ENCODE measurements around the gene PODN.

DNA sequence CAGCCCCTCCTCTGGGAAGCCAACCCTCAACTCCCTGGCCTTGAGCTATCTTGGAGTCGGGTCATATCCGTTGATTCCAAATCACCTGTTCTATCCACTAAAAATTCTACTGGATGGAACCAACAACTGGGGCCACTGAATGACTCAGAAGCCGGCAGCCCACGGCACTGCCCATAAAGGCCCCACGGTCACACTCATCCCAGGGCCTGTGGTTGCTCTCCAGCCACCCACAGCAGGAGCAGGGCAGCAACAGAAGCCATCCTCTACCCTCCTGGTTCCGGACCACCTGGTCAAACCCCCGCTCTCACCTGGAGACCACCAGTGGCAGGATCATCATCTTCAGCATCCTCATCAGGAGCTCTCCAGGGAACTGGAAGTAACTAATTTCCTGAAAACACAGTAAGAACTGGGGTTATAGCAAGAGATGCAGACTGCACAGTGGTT, 72.1 kb downstream of the PODN start:
- TF ChIP-seq, protein P1, sequence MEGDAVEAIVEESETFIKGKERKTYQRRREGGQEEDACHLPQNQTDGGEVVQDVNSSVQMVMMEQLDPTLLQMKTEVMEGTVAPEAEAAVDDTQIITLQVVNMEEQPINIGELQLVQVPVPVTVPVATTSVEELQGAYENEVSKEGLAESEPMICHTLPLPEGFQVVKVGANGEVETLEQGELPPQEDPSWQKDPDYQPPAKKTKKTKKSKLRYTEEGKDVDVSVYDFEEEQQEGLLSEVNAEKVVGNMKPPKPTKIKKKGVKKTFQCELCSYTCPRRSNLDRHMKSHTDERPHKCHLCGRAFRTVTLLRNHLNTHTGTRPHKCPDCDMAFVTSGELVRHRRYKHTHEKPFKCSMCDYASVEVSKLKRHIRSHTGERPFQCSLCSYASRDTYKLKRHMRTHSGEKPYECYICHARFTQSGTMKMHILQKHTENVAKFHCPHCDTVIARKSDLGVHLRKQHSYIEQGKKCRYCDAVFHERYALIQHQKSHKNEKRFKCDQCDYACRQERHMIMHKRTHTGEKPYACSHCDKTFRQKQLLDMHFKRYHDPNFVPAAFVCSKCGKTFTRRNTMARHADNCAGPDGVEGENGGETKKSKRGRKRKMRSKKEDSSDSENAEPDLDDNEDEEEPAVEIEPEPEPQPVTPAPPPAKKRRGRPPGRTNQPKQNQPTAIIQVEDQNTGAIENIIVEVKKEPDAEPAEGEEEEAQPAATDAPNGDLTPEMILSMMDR (conservative IDR thresholded peaks at IDR 0.05) = no peak
- no peak for TF ChIP-seq EZH2 (IDR thresholded peaks at IDR 0.05; ENCODE audit: low read depth)
